ENCODE results near the gene S100A2. TPM values are rescaled to one million over a fixed set of nuclear protein-coding genes. Genes with fewer than 3 reads are reported as not detected.

Gene S100A2
- under 1 TPM in 1 of 2 experiments, not detected in 1; 0.50 TPM for total RNA-seq

- intact Hi-C loops (cut with micrococcal nuclease), result loop anchor here (1.0 kb wide), 1 partner anchor 54 kb away; no protein-coding TSS in a partner anchor
- TF ChIP-seq, protein P1, sequence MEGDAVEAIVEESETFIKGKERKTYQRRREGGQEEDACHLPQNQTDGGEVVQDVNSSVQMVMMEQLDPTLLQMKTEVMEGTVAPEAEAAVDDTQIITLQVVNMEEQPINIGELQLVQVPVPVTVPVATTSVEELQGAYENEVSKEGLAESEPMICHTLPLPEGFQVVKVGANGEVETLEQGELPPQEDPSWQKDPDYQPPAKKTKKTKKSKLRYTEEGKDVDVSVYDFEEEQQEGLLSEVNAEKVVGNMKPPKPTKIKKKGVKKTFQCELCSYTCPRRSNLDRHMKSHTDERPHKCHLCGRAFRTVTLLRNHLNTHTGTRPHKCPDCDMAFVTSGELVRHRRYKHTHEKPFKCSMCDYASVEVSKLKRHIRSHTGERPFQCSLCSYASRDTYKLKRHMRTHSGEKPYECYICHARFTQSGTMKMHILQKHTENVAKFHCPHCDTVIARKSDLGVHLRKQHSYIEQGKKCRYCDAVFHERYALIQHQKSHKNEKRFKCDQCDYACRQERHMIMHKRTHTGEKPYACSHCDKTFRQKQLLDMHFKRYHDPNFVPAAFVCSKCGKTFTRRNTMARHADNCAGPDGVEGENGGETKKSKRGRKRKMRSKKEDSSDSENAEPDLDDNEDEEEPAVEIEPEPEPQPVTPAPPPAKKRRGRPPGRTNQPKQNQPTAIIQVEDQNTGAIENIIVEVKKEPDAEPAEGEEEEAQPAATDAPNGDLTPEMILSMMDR (IDR thresholded peaks at IDR 0.05), result no peak
- DNase-seq (peak; percentile 71), ATAC-seq (peak; percentile 58)
- peak within 1 kb of the TSS; percentile 98 for H3K27ac Mint-ChIP-seq
- H3K4me1 Mint-ChIP-seq (ENCODE audit: low read depth), result peaks cover 36% of the 10 kb centered on the region
- H3K27me3 Mint-ChIP-seq, result no peaks in the 10 kb centered on the region
- POLR2A ChIA-PET, result interaction anchor here (1.0 to 1.8 kb wide), 8 partner anchors 21 to 102 kb away, joined by 3 to 9 read pairs (median 6); partner anchors contain the start of genes CHTOP, S100A4, S100A5 and S100A6
- H3K4me3 Mint-ChIP-seq, result peak within 1 kb of the TSS; percentile 43
- CTCF ChIA-PET, result interaction anchor here (0.8 to 7.1 kb wide), 8 partner anchors 8 to 55 kb away, joined by 3 to 49 read pairs (median 6); partner anchors contain the start of genes S100A4 and S100A6
- H3K36me3 Mint-ChIP-seq (ENCODE audit: low read depth), result no peaks in the 10 kb centered on the region
- no peaks in the 10 kb centered on the region for H3K9me3 Mint-ChIP-seq
Measured at GRCh38 chr1:153565529-153566374, at the start of gene S100A2. TSS of gene S100A2 (minus strand) at chr1:153565844. CDS start at chr1:153563877, 1,967 bp downstream.

GRCh38 chr1:153615406-153615805, 49.8 kb upstream of the S100A2 start:
- intact Hi-C loops (cut with micrococcal nuclease), result no loop called here
- TF ChIP-seq, protein P1 (IDR thresholded peaks at IDR 0.05), result no peak
- DNase-seq (no peak), ATAC-seq (no peak)
- Mint-ChIP-seq H3K27me3 (no peaks in the 10 kb centered on the region), H3K4me1 (ENCODE audit: low read depth) (peaks cover 5% of the 10 kb centered on the region), H3K4me3 (no peak overlapping the region), H3K36me3 (ENCODE audit: low read depth) (no peaks in the 10 kb centered on the region), H3K27ac (no peak overlapping the region), H3K9me3 (no peaks in the 10 kb centered on the region)
- CTCF ChIA-PET, result interaction anchor here (1.3 to 8.0 kb wide), 8 partner anchors 10 to 105 kb away, joined by 3 to 88 read pairs (median 6); partner anchors contain the start of genes S100A1 and S100A13
- POLR2A ChIA-PET, result no interaction called here

GRCh38 chr1:153614906-153615305, 49.3 kb upstream of the S100A2 start:
- ATAC-seq, result no peak
- POLR2A ChIA-PET, result interaction anchor here (1.2 kb wide), 1 partner anchor 83 kb away, joined by 3 read pairs; no protein-coding TSS in a partner anchor
- TF ChIP-seq, protein P1 (IDR thresholded peaks at IDR 0.05), result no peak
- Mint-ChIP-seq H3K4me1 (ENCODE audit: low read depth) (peaks cover 5% of the 10 kb centered on the region), H3K9me3 (no peaks in the 10 kb centered on the region), H3K27me3 (no peaks in the 10 kb centered on the region), H3K27ac (no peak overlapping the region), H3K4me3 (no peak overlapping the region), H3K36me3 (ENCODE audit: low read depth) (no peaks in the 10 kb centered on the region)
- intact Hi-C loops (cut with micrococcal nuclease), result no loop called here
- CTCF ChIA-PET, result interaction anchor here (0.9 to 8.0 kb wide), 12 partner anchors 10 to 261 kb away, joined by 3 to 88 read pairs (median 4); partner anchors contain the start of genes NPR1, S100A1 and S100A13
- DNase-seq, result no peak

- Mint-ChIP-seq H3K9me3 (no peaks in the 10 kb centered on the region), H3K27ac (no peak overlapping the region), H3K36me3 (ENCODE audit: low read depth) (no peaks in the 10 kb centered on the region), H3K4me1 (ENCODE audit: low read depth) (peaks cover 5% of the 10 kb centered on the region), H3K4me3 (no peak overlapping the region), H3K27me3 (no peaks in the 10 kb centered on the region)
- no peak for ATAC-seq
- ChIA-PET POLR2A (interaction anchor here (1.2 kb wide), 1 partner anchor 82 kb away, joined by 3 read pairs; no protein-coding TSS in a partner anchor), CTCF (interaction anchor here (0.9 to 8.0 kb wide), 8 partner anchors 10 to 261 kb away, joined by 3 to 88 read pairs (median 4); partner anchors contain the start of genes NPR1, S100A1 and S100A13)
- TF ChIP-seq, protein P1 (IDR thresholded peaks at IDR 0.05), result no peak
- DNase-seq, result no peak
- intact Hi-C loops (cut with micrococcal nuclease), result no loop called here
Measured at GRCh38 chr1:153614189-153614900, 48.7 kb upstream of the S100A2 start.

All from activated CD8-positive, alpha-beta T cell treated with anti-CD3 and anti-CD28 coated beads for 36 hours (primary cell).